Activated T-cell treated with anti-CD3 and anti-CD28 coated beads, Interleukin-2, amount 50 U/mL, for 1 hour (primary cell): ENCODE measurements around the gene SCART1.
"Not testable (repeated sequence)": the region's sequence is repeated elsewhere in the genome, so short reads cannot be mapped to it uniquely, and the experiment has no call there.

Source experiments
- DNase-seq: peaks from one replicate; pipeline ENCODE4 v3.0.0-alpha.2; 2020

The SCART1 gene

GRCh38 chr10:133474665-133475424, 21.1 kb downstream of the SCART1 start:
- no peak for DNase-seq

GRCh38 chr10:133475425-133475734, 21.6 kb downstream of the SCART1 start:
- DNase-seq: no peak

GRCh38 chr10:133475821-133476640, 22.3 kb downstream of the SCART1 start:
- DNase-seq: no peak

GRCh38 chr10:133476641-133476990, 22.9 kb downstream of the SCART1 start:
- no peak for DNase-seq

GRCh38 chr10:133481086-133481643, 27.4 kb downstream of the SCART1 start:
- no peak for DNase-seq

- no peak for DNase-seq
These were observed 27.9 kb downstream of the SCART1 start for GRCh38 chr10:133481657-133482056.

- DNase-seq: no peak
These were observed 31.1 kb downstream of the SCART1 start for GRCh38 chr10:133484818-133485217.

GRCh38 chr10:133487085-133487484, 33.3 kb downstream of the SCART1 start:
- no peak for DNase-seq

GRCh38 chr10:133488354-133488753, 34.6 kb downstream of the SCART1 start:
- DNase-seq: no peak

- DNase-seq: no peak
These were observed 36.3 kb downstream of the SCART1 start for GRCh38 chr10:133489816-133490588.

- DNase-seq: not testable (repeated sequence)
These were observed 39.8 kb downstream of the SCART1 start for GRCh38 chr10:133493562-133493961.

- DNase-seq: not testable (repeated sequence)
These were observed 43.6 kb downstream of the SCART1 start for GRCh38 chr10:133497363-133497762.

GRCh38 chr10:133499176-133499575, 45.4 kb downstream of the SCART1 start:
- DNase-seq: not testable (repeated sequence)

- DNase-seq: not testable (repeated sequence)
These were observed 47.2 kb downstream of the SCART1 start for GRCh38 chr10:133500897-133501296.

- DNase-seq: no peak
These were observed 56.0 kb downstream of the SCART1 start for GRCh38 chr10:133509700-133510099.

- no peak for DNase-seq
These were observed 57.7 kb downstream of the SCART1 start for GRCh38 chr10:133511408-133511807.

- no peak for DNase-seq
These were observed 58.3 kb downstream of the SCART1 start for GRCh38 chr10:133511907-133512528.

- no peak for DNase-seq
These were observed 61.7 kb downstream of the SCART1 start for GRCh38 chr10:133515471-133515870.

- DNase-seq: no peak
These were observed 62.3 kb downstream of the SCART1 start for GRCh38 chr10:133516057-133516456.

- DNase-seq: not testable (repeated sequence)
These were observed 64.8 kb downstream of the SCART1 start for GRCh38 chr10:133518517-133518916.
